Measurements from ENCODE around the gene DAB2.

- TF ChIP-seq POLR2AphosphoS5 (IDR thresholded peaks at IDR 0.05; ENCODE audit: low read depth, low read length) (no peak), SPI1 (IDR thresholded peaks at IDR 0.05; ENCODE audit: low read depth, low read length) (no peak), POLR2A (IDR thresholded peaks at IDR 0.05; ENCODE audit: low read depth, low read length) (no peak)
Observed at GRCh38 chr5:39328731-39329130, 96.0 kb downstream of the DAB2 start.

Measured in GM12891 (cell line).